A549 (cell line): ENCODE data around the gene MAP2K7.

Experiments
- CEBPB ChIP-seq, 2 experiments: fragments of >200 bp in 1 of 2; sonication (Bioruptor Twin) in 1 of 2; formaldehyde crosslinking in 1 of 2; IDR thresholded peaks; 2 replicates each; pipeline ENCODE4 v1.6.1; 2012 to 2016
- CTCF ChIP-seq: fragments of >200 bp; sonication (Bioruptor Twin); formaldehyde crosslinking; IDR thresholded peaks from 3 replicates; pipeline ENCODE4 v1.5.1; 2016
- EP300 ChIP-seq, 2 experiments: fragments of >200 bp; sonication (Bioruptor Twin); formaldehyde crosslinking; IDR thresholded peaks; 2 replicates in 1 of 2; 3 replicates in 1 of 2; pipeline ENCODE4 v1.6.1; 2016 to 2017
- JUN ChIP-seq, 2 experiments: fragments of >200 bp; sonication (Bioruptor Twin); formaldehyde crosslinking; IDR thresholded peaks; 2 replicates in 1 of 2; 3 replicates in 1 of 2; pipeline ENCODE4 v1.6.1; 2016 to 2017
- MAX ChIP-seq: IDR thresholded peaks from 2 replicates; pipeline ENCODE4 v1.6.1; 2012
- MYC ChIP-seq: IDR thresholded peaks from 2 replicates; pipeline ENCODE4 v1.6.1; 2012; ENCODE audit warnings: mild to moderate bottlenecking, inconsistent platforms, low read length, improper control_type of control experiment, borderline replicate concordance
- POLR2A ChIP-seq: IDR thresholded peaks from 2 replicates; pipeline ENCODE4 v1.6.1; 2012; ENCODE audit warnings: mild to moderate bottlenecking, low read length
- RCOR1 ChIP-seq: fragments of 150-350 bp; IDR thresholded peaks from 2 replicates; pipeline ENCODE4 v1.6.1; 2014; ENCODE audit warnings: antibody characterized with exemption, low read length, low read depth
- SREBF2 ChIP-seq: fragments of 450-650 bp; IDR thresholded peaks from 2 replicates; pipeline ENCODE4 v1.6.1; 2014; ENCODE audit warnings: mild to moderate bottlenecking, moderate library complexity

GRCh38 chr19:7900401-7900870, 3.2 kb upstream of the MAP2K7 start:
- TF ChIP-seq CEBPB (IDR thresholded peaks at IDR 0.05) (no peak), CTCF (no peak), MYC (no peak), POLR2A (no peak), RCOR1 (no peak), MAX (no peak), EP300 (IDR thresholded peaks at IDR 0.05) (no peak), JUN (IDR thresholded peaks at IDR 0.05) (no peak), SREBF2 (no peak)
